ENCODE measurements around the gene TTC13.

- TF ChIP-seq ATF3 (IDR thresholded peaks at IDR 0.05; ENCODE audit: borderline replicate concordance, extremely low read depth, low read depth, low read length) = no peak
- no peak for TF ChIP-seq POLR2AphosphoS2 (IDR thresholded peaks at IDR 0.05; ENCODE audit: low read depth, low read length)
- TF ChIP-seq POLR2A (IDR thresholded peaks at IDR 0.05; ENCODE audit: low read depth, low read length) = no peak
- TF ChIP-seq REST (IDR thresholded peaks at IDR 0.05; ENCODE audit: low read depth, low read length) = no peak
- TF ChIP-seq CTCF (IDR thresholded peaks at IDR 0.05 in 2 of 3, conservative IDR thresholded peaks at IDR 0.05 in 1 of 3; ENCODE audit: control insufficient read depth in 2 of 3, extremely low read depth in 1 of 3, insufficient read depth in 1 of 3, low read depth in 3 of 3, low read length in 3 of 3) = no peak
- TF ChIP-seq, protein P1, sequence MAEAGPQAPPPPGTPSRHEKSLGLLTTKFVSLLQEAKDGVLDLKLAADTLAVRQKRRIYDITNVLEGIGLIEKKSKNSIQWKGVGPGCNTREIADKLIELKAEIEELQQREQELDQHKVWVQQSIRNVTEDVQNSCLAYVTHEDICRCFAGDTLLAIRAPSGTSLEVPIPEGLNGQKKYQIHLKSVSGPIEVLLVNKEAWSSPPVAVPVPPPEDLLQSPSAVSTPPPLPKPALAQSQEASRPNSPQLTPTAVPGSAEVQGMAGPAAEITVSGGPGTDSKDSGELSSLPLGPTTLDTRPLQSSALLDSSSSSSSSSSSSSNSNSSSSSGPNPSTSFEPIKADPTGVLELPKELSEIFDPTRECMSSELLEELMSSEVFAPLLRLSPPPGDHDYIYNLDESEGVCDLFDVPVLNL (IDR thresholded peaks at IDR 0.05; ENCODE audit: low read depth, low read length) = no peak
- no peak for TF ChIP-seq PKNOX1 (IDR thresholded peaks at IDR 0.05)
- TF ChIP-seq, protein P2, sequence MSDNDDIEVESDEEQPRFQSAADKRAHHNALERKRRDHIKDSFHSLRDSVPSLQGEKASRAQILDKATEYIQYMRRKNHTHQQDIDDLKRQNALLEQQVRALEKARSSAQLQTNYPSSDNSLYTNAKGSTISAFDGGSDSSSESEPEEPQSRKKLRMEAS (IDR thresholded peaks at IDR 0.05; ENCODE audit: low read depth, low read length) = no peak
- TF ChIP-seq HDAC6 (IDR thresholded peaks at IDR 0.05; ENCODE audit: unreplicated experiment) = no peak
- no peak for TF ChIP-seq RBBP5 (conservative IDR thresholded peaks at IDR 0.05)
- TF ChIP-seq TAF1 (IDR thresholded peaks at IDR 0.05; ENCODE audit: borderline replicate concordance, low read depth, low read length) = no peak
Observed at GRCh38 chr1:230966358-230966873, 12.2 kb downstream of the TTC13 start.

All from GM12878 (cell line).